GM12892 (cell line): ENCODE results near the gene SLC29A3.

Source experiments
- POLR2A ChIP-seq: IDR thresholded peaks from 2 replicates; pipeline ENCODE4 v1.6.1; 2011; ENCODE audit warnings: low read depth, low read length, control low read depth
- POLR2AphosphoS5 ChIP-seq: IDR thresholded peaks from 2 replicates; pipeline ENCODE4 v1.6.1; 2011; ENCODE audit warnings: low read depth, low read length, control low read depth
- TAF1 ChIP-seq: IDR thresholded peaks from 2 replicates; pipeline ENCODE4 v1.6.1; 2011; ENCODE audit warnings: low read depth, mild to moderate bottlenecking, control low read depth, low read length, borderline replicate concordance

DNA sequence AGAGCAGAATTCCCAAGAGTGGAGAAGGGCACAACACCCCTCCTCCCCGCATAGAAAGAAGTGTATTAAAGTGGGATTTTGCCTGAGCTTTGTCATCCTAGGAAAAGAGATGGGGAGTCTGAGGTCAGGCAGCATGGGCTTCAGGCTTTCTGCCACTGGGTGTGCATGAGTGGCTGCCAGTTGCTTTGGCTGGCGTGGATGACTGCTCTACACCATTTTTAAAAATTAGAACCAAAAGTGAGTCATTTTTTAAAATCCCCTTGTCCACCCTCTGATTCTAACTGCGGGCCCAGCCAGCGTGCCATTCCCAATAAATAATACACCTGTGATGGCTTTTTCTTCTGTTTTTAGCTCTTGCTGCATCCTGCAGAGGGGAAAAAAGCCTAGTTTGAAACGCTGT is 13.4 kb downstream of the SLC29A3 start:
- TF ChIP-seq POLR2A (no peak), TAF1 (no peak), POLR2AphosphoS5 (no peak)
